Duodenal mucosa (tissue), 2 donors: ENCODE data around the gene CDC45.

Experiments used
- H3K27ac ChIP-seq: one replicate; pipeline ENCODE4 v1.7.0; 2013; ENCODE audit warnings: low read depth, low read length
- H3K27me3 ChIP-seq, 2 donors: one replicate each; pipeline ENCODE4 v1.7.0; 2013; ENCODE audit warnings: low read length in 2 of 2, control low read depth in 1 of 2; ENCODE audit not compliant: insufficient read depth in 2 of 2, control insufficient read depth in 1 of 2
- H3K36me3 ChIP-seq, 2 donors: one replicate each; pipeline ENCODE4 v1.7.0; 2013; ENCODE audit warnings: low read length in 2 of 2, control low read depth in 1 of 2; ENCODE audit not compliant: insufficient read depth in 2 of 2, control insufficient read depth in 1 of 2
- H3K4me1 ChIP-seq, 2 donors: one replicate each; pipeline ENCODE4 v1.7.0; 2013; ENCODE audit warnings: low read length in 2 of 2, control low read depth in 1 of 2; ENCODE audit not compliant: insufficient read depth in 2 of 2, control insufficient read depth in 1 of 2
- H3K4me3 ChIP-seq, 2 donors: one replicate each; pipeline ENCODE4 v1.7.0; 2013; ENCODE audit warnings: low read length in 2 of 2, low read depth in 1 of 2
- H3K9ac ChIP-seq, 2 donors: one replicate each; pipeline ENCODE4 v1.7.0; 2013; ENCODE audit warnings: low read length in 2 of 2, low read depth in 1 of 2
- H3K9me3 ChIP-seq, 2 donors: one replicate each; pipeline ENCODE4 v1.7.0; 2013; ENCODE audit warnings: low read length in 2 of 2, control low read depth in 1 of 2; ENCODE audit not compliant: control insufficient read depth in 1 of 2

CDC45 gene

GRCh38 chr22:19514831-19515565 is 35.3 kb downstream of the CDC45 start:
- Histone ChIP-seq H3K9me3 (no peaks in the 10 kb centered on the region), H3K27ac (no peak overlapping the region), H3K36me3 (peaks cover 0 to 7% of the 10 kb centered on the region in 2 donors), H3K9ac (no peak overlapping the region), H3K4me3 (no peak overlapping the region), H3K27me3 (no peaks in the 10 kb centered on the region), H3K4me1 (no peaks in the 10 kb centered on the region)

GRCh38 chr22:19515654-19516377 is 36.1 kb downstream of the CDC45 start:
- Histone ChIP-seq H3K9me3 (no peaks in the 10 kb centered on the region), H3K4me3 (no peak overlapping the region), H3K4me1 (no peaks in the 10 kb centered on the region), H3K27me3 (no peaks in the 10 kb centered on the region), H3K36me3 (peaks cover 0 to 7% of the 10 kb centered on the region in 2 donors), H3K9ac (no peak overlapping the region), H3K27ac (no peak overlapping the region)

GRCh38 chr22:19516378-19517170 is 36.9 kb downstream of the CDC45 start:
- Histone ChIP-seq H3K36me3 (peaks cover 0 to 7% of the 10 kb centered on the region in 2 donors), H3K27me3 (no peaks in the 10 kb centered on the region), H3K27ac (no peak overlapping the region), H3K9ac (no peak overlapping the region), H3K4me1 (no peaks in the 10 kb centered on the region), H3K9me3 (no peaks in the 10 kb centered on the region), H3K4me3 (no peak overlapping the region)

GRCh38 chr22:19517171-19517500 is 37.4 kb downstream of the CDC45 start:
- Histone ChIP-seq H3K9ac (no peak overlapping the region), H3K4me3 (no peak overlapping the region), H3K27ac (no peak overlapping the region), H3K27me3 (no peaks in the 10 kb centered on the region), H3K36me3 (peaks cover 0 to 7% of the 10 kb centered on the region in 2 donors), H3K4me1 (no peaks in the 10 kb centered on the region), H3K9me3 (no peaks in the 10 kb centered on the region)

DNA sequence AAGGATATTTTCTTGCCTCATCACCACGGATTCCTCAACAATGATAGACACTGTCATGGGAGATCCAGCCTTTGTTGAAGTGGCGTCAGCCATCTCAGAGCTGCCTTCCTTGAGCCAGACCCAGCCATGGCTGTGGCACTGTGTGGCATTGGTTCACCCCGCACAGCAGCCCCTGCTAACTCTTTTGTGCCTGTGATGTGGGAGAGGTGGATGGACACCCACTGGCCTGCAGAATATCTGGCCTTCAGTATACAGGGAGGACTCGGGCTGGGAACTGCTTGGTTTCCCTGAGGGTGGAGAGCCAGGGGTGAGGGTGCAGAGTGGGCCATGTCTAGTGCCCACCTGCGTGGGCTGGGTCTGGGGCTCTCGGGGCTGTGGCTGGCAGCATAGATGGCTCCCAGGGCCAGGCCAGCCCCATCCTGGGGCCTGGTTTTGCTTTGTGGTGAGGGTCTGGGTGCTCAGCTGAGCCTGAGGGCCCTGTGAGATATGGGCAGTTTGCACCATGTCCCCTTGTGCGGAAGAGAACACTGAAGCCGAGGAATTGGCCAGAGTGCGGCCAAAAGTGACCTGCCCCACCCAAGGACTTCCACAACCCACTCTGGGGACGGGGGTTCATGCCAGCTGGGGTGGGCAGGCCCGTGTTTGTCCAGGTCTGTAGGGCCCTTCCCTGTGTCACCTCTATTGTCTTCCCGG is 38.3 kb downstream of the CDC45 start:
- H3K4me1 ChIP-seq, result peaks cover 0 to 3% of the 10 kb centered on the region in 2 donors

DNA sequence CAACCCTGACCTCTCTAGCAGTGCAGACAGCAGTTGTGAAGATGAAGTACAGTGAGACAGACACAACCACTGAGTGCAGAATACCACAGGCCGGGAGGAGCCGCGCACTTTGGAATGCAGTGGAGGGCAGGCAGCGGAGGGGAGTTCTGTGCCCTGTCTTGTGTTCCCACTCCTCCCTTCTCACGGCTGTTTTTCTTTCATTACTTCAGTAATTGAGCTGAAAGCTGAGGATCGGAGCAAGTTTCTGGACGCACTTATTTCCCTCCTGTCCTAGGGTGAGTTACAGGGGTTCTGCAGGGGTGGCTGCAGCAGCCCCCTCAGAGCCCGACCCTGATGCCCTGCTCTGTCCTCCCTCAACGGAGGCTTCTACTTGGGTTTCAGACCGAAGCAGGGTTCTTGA is 38.9 kb downstream of the CDC45 start:
- H3K9ac ChIP-seq, result no peak overlapping the region
- no peak overlapping the region for H3K27ac ChIP-seq
- H3K4me3 ChIP-seq, result no peak overlapping the region
- H3K4me1 ChIP-seq, result peaks cover 0 to 6% of the 10 kb centered on the region in 2 donors
- no peaks in the 10 kb centered on the region for H3K9me3 ChIP-seq
- H3K27me3 ChIP-seq, result peaks cover 4 to 13% of the 10 kb centered on the region in 2 donors
- peaks cover 0 to 7% of the 10 kb centered on the region in 2 donors for H3K36me3 ChIP-seq

More for the DNA sequence above, 38.3 kb downstream of the CDC45 start:
- no peak overlapping the region for H3K9ac ChIP-seq
- H3K36me3 ChIP-seq, result peaks cover 0 to 7% of the 10 kb centered on the region in 2 donors
- no peaks in the 10 kb centered on the region for H3K9me3 ChIP-seq
- H3K4me3 ChIP-seq, result no peak overlapping the region
- no peak overlapping the region for H3K27ac ChIP-seq
- H3K27me3 ChIP-seq, result peaks cover 2 to 7% of the 10 kb centered on the region in 2 donors

DNA sequence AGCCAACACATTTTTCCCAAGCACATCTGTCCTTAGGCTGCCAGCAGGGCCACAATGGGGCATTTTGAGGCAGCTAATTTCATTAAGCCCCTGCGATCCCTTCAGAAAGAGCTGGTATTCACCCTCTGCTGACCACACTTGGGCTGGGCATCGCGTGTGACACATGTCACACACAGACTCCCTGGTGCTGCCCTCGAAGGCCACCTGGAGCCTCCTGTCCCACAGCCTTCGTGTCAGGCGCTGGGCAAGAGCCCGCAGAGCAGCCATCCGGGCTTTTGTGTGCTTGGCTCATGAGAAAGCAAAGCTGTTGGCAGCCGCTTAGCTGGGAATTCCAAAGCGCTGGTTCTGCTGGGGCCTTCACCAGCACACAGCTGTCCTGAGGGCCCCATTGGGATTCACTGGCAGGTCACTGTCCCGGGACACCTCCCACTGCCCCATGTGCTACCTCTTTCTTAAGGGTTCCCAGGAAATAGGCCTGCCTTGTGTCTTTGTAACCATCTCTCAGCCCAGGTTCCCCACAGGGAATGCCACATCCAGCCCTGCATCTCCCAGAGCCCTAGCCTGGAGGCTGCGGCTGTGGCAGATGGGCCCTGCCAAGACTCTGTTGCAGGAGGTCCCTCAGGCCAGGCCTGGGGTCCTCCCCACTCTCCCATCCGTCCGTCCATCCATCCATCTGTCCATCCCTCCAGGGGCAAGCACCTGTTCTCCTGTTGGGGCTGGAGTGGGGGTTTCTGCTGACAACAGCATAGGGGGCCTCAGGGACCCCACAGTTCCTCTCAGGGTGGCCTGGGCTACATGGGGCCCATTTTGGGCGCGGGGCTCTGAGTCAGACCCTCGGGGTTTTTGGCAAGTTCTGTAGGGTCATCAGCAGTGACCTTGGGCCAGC is 39.6 kb downstream of the CDC45 start:
- H3K36me3 ChIP-seq, result peaks cover 0 to 4% of the 10 kb centered on the region in 2 donors
- no peak overlapping the region for H3K4me3 ChIP-seq

GRCh38 chr22:19520007-19520406 is 40.3 kb downstream of the CDC45 start:
- H3K9me3 ChIP-seq, result no peaks in the 10 kb centered on the region
- H3K4me1 ChIP-seq, result peaks cover 0 to 13% of the 10 kb centered on the region in 2 donors
- no peak overlapping the region for H3K4me3 ChIP-seq
- no peaks in the 10 kb centered on the region for H3K36me3 ChIP-seq
- no peak overlapping the region for H3K9ac ChIP-seq
- H3K27me3 ChIP-seq, result peaks cover 12 to 25% of the 10 kb centered on the region in 2 donors
- H3K27ac ChIP-seq, result no peak overlapping the region

More for the DNA sequence above, 39.6 kb downstream of the CDC45 start:
- H3K4me1 ChIP-seq, result peaks cover 0 to 13% of the 10 kb centered on the region in 2 donors
- no peak overlapping the region for H3K9ac ChIP-seq
- H3K27ac ChIP-seq, result no peak overlapping the region
- no peaks in the 10 kb centered on the region for H3K9me3 ChIP-seq
- H3K27me3 ChIP-seq, result peaks cover 9 to 18% of the 10 kb centered on the region in 2 donors
